CD4-positive, alpha-beta memory T cell (primary cell): ENCODE measurements around the gene HELZ. TPM values are rescaled to one million over a fixed set of nuclear protein-coding genes. Genes with fewer than 3 reads are reported as not detected.

Experiments
- CTCF ChIA-PET: fragments of 350-600 bp; sonication (Branson Sonifier 250); formaldehyde crosslinking; loops from one replicate; lab custom pipeline; 2021; ENCODE audit warnings: inconsistent platforms; ENCODE audit not compliant: partially characterized antibody; lab: Charles Lee
- POLR2A ChIA-PET: fragments of 350-600 bp; sonication (Branson Sonifier 250); formaldehyde crosslinking; loops from one replicate; lab custom pipeline; 2021; ENCODE audit not compliant: partially characterized antibody; lab: Charles Lee
- DNase-seq, 5 donors: peaks; one replicate each; pipeline versions ENCODE4 v3.0.0 to v3.0.0-alpha.2; 2020 to 2022; ENCODE audit warnings: mixed read lengths in 1 of 5
- H3K27ac ChIP-seq: one replicate; pipeline ENCODE4 v1.7.0; 2013; ENCODE audit warnings: low read depth, low read length
- H3K27me3 ChIP-seq: 2 replicates; pipeline ENCODE4 v1.7.0; 2013; ENCODE audit warnings: mild to moderate bottlenecking, low read length, moderate library complexity; ENCODE audit not compliant: insufficient read depth
- H3K36me3 ChIP-seq: 2 replicates; pipeline ENCODE4 v1.7.0; 2013; ENCODE audit warnings: mild to moderate bottlenecking, low read length, moderate library complexity; ENCODE audit not compliant: insufficient read depth
- H3K4me1 ChIP-seq: 2 replicates; pipeline ENCODE4 v1.7.0; 2013; ENCODE audit warnings: mild to moderate bottlenecking, low read length, moderate library complexity; ENCODE audit not compliant: insufficient read depth
- H3K4me3 ChIP-seq, 2 donors: one replicate each; pipeline ENCODE4 v1.7.0; 2013; ENCODE audit warnings: low read length in 2 of 2, mild to moderate bottlenecking in 1 of 2
- H3K9me3 ChIP-seq, 2 donors: one replicate each; pipeline ENCODE4 v1.7.0; 2013; ENCODE audit warnings: low read length in 2 of 2, control low read depth in 1 of 2; ENCODE audit not compliant: control insufficient read depth in 1 of 2
- H3K27ac Mint-ChIP-seq, 7 donors: one replicate each; pipeline ENCODE4 v1.8.0; 2020 to 2021; ENCODE audit warnings: mixed read lengths in 7 of 7, mild to moderate bottlenecking in 6 of 7, inconsistent platforms in 3 of 7, moderate library complexity in 3 of 7
- H3K27me3 Mint-ChIP-seq, 2 donors: one replicate each; pipeline ENCODE4 v1.8.0; 2020 to 2021; ENCODE audit warnings: mixed read lengths in 2 of 2
- H3K36me3 Mint-ChIP-seq, 2 donors: one replicate each; pipeline ENCODE4 v1.8.0; 2020 to 2021; ENCODE audit warnings: mixed read lengths in 2 of 2, inconsistent platforms in 1 of 2, mild to moderate bottlenecking in 1 of 2
- H3K4me1 Mint-ChIP-seq, 4 donors: one replicate each; pipeline ENCODE4 v1.8.0; 2020 to 2021; ENCODE audit warnings: mixed read lengths in 4 of 4, mild to moderate bottlenecking in 1 of 4
- H3K4me3 Mint-ChIP-seq, 8 donors: one replicate each; pipeline ENCODE4 v1.8.0; 2020 to 2021; ENCODE audit warnings: mixed read lengths in 8 of 8, mild to moderate bottlenecking in 7 of 8, moderate library complexity in 6 of 8, inconsistent platforms in 3 of 8
- H3K9me3 Mint-ChIP-seq, 8 donors: one replicate each; pipeline ENCODE4 v1.8.0; 2020 to 2021; ENCODE audit warnings: mixed read lengths in 8 of 8, mild to moderate bottlenecking in 5 of 8, inconsistent platforms in 3 of 8, moderate library complexity in 1 of 8
- intact Hi-C: fragments of 100-400 bp; cut with micrococcal nuclease; formaldehyde crosslinking; loops from one replicate; pipeline ENCODE4 v1.15.1; 2023
- polyA plus RNA-seq, 2 donors: library from polyadenylated mRNA; unstranded; fragments of 300-500 nt; fragmentation: Illumina TruSeq; gene quantifications; one replicate each; pipeline ENCODE4 v1.2.3, GENCODE V29; 2021
- total RNA-seq, 2 experiments: library from RNA; stranded (reverse); gene quantifications; one replicate each; pipeline ENCODE4 v1.2.3, GENCODE V29; 2021

HELZ gene
- total and polyA plus RNA-seq, 4 experiments from 2014 or later: 32.0 to 104 (median 86.4) TPM

GRCh38 chr17:67221062-67221998, 23.7 kb downstream of the HELZ start:
- intact Hi-C loops: loop anchor here (1.0 kb wide), 1 partner anchor 72 kb away; no protein-coding TSS in a partner anchor
- no peaks in the 10 kb centered on the region for H3K27me3 ChIP-seq
- H3K9me3 ChIP-seq: no peaks in the 10 kb centered on the region
- POLR2A ChIA-PET: interaction anchor here (0.6 to 2.2 kb wide), 6 partner anchors 16 to 496 kb away, joined by 3 to 12 read pairs (median 3); partner anchors contain the start of gene HELZ
- H3K27ac ChIP-seq: no peak overlapping the region
- no peak overlapping the region for H3K4me3 ChIP-seq
- CTCF ChIA-PET: interaction anchor here (0.7 to 6.3 kb wide), 17 partner anchors 9 to 1021 kb away, joined by 3 to 93 read pairs (median 4); partner anchors contain the start of gene HELZ
- peak overlapping the region in 1 of 8 donors; percentile 43 for H3K4me3 Mint-ChIP-seq
- H3K27me3 Mint-ChIP-seq: no peaks in the 10 kb centered on the region
- H3K4me1 Mint-ChIP-seq: peaks cover 37 to 60% (median 49%) of the 10 kb centered on the region in 4 donors
- peaks cover 18 to 37% of the 10 kb centered on the region in 2 donors for H3K36me3 Mint-ChIP-seq
- peak; percentile 33 to 58 (median 50) for DNase-seq
- peaks cover 21% of the 10 kb centered on the region for H3K36me3 ChIP-seq
- no peaks in the 10 kb centered on the region for H3K9me3 Mint-ChIP-seq
- H3K27ac Mint-ChIP-seq: peak overlapping the region in 4 of 7 donors; percentile 3 to 77 (median 50)
- H3K4me1 ChIP-seq: peaks cover 16% of the 10 kb centered on the region

- Histone ChIP-seq H3K4me1 (peaks cover 16% of the 10 kb centered on the region), H3K36me3 (peaks cover 39% of the 10 kb centered on the region), H3K27me3 (no peaks in the 10 kb centered on the region), H3K27ac (no peak overlapping the region), H3K4me3 (no peak overlapping the region), H3K9me3 (no peaks in the 10 kb centered on the region)
- CTCF ChIA-PET: interaction anchor here (2.0 to 6.3 kb wide), 2 partner anchors 70 to 74 kb away, joined by 4 to 93 read pairs; no protein-coding TSS in a partner anchor
- POLR2A ChIA-PET: no interaction called here
- peaks cover 25 to 40% (median 32%) of the 10 kb centered on the region in 4 donors for H3K4me1 Mint-ChIP-seq
- H3K36me3 Mint-ChIP-seq: peaks cover 11 to 38% of the 10 kb centered on the region in 2 donors
- H3K9me3 Mint-ChIP-seq: no peaks in the 10 kb centered on the region
- H3K4me3 Mint-ChIP-seq: no peak overlapping the region
- no peak for DNase-seq
- no peaks in the 10 kb centered on the region for H3K27me3 Mint-ChIP-seq
- H3K27ac Mint-ChIP-seq: peak overlapping the region in 2 of 7 donors; percentile 27 to 33
- intact Hi-C loops: no loop called here
These were observed 26.5 kb downstream of the HELZ start for GRCh38 chr17:67218385-67218950.

GRCh38 chr17:67217446-67217845, 27.6 kb downstream of the HELZ start:
- ChIA-PET POLR2A (no interaction called here), CTCF (no interaction called here)
- Histone ChIP-seq H3K27ac (no peak overlapping the region), H3K4me3 (no peak overlapping the region), H3K36me3 (peaks cover 39% of the 10 kb centered on the region), H3K27me3 (no peaks in the 10 kb centered on the region), H3K4me1 (peaks cover 12% of the 10 kb centered on the region), H3K9me3 (no peaks in the 10 kb centered on the region)
- intact Hi-C loops: no loop called here
- no peak overlapping the region for H3K4me3 Mint-ChIP-seq
- H3K9me3 Mint-ChIP-seq: no peaks in the 10 kb centered on the region
- no peaks in the 10 kb centered on the region for H3K27me3 Mint-ChIP-seq
- no peak overlapping the region for H3K27ac Mint-ChIP-seq
- no peak for DNase-seq
- H3K4me1 Mint-ChIP-seq: peaks cover 24 to 41% (median 31%) of the 10 kb centered on the region in 4 donors
- peaks cover 16 to 39% of the 10 kb centered on the region in 2 donors for H3K36me3 Mint-ChIP-seq

GRCh38 chr17:67216578-67217320, 28.2 kb downstream of the HELZ start:
- intact Hi-C loops: no loop called here
- Histone ChIP-seq H3K36me3 (peaks cover 39% of the 10 kb centered on the region), H3K4me3 (no peak overlapping the region), H3K27ac (no peak overlapping the region), H3K27me3 (no peaks in the 10 kb centered on the region), H3K4me1 (peaks cover 8% of the 10 kb centered on the region), H3K9me3 (no peaks in the 10 kb centered on the region)
- POLR2A ChIA-PET: no interaction called here
- Mint-ChIP-seq H3K4me3 (no peak overlapping the region), H3K9me3 (no peaks in the 10 kb centered on the region), H3K36me3 (peaks cover 18 to 39% of the 10 kb centered on the region in 2 donors), H3K27me3 (no peaks in the 10 kb centered on the region), H3K4me1 (peaks cover 21 to 38% (median 31%) of the 10 kb centered on the region in 4 donors), H3K27ac (no peak overlapping the region)
- CTCF ChIA-PET: interaction anchor here (2.0 kb wide), 1 partner anchor 76 kb away, joined by 7 read pairs; no protein-coding TSS in a partner anchor
- no peak for DNase-seq

GRCh38 chr17:67215991-67216421, 29.0 kb downstream of the HELZ start:
- H3K4me1 ChIP-seq: peaks cover under 1% of the 10 kb centered on the region
- no peak overlapping the region for H3K4me3 Mint-ChIP-seq
- POLR2A ChIA-PET: no interaction called here
- no peaks in the 10 kb centered on the region for H3K9me3 Mint-ChIP-seq
- H3K4me1 Mint-ChIP-seq: peaks cover 18 to 33% (median 29%) of the 10 kb centered on the region in 4 donors
- no peaks in the 10 kb centered on the region for H3K27me3 Mint-ChIP-seq
- CTCF ChIA-PET: interaction anchor here (1.2 to 2.0 kb wide), 2 partner anchors 75 to 77 kb away, joined by 4 to 7 read pairs; no protein-coding TSS in a partner anchor
- intact Hi-C loops: no loop called here
- H3K27ac Mint-ChIP-seq: no peak overlapping the region
- H3K36me3 ChIP-seq: peaks cover 39% of the 10 kb centered on the region
- peaks cover 20 to 39% of the 10 kb centered on the region in 2 donors for H3K36me3 Mint-ChIP-seq
- no peak overlapping the region for H3K27ac ChIP-seq
- DNase-seq: no peak
- H3K27me3 ChIP-seq: no peaks in the 10 kb centered on the region
- no peak overlapping the region for H3K4me3 ChIP-seq
- H3K9me3 ChIP-seq: no peaks in the 10 kb centered on the region

- Histone ChIP-seq H3K9me3 (no peaks in the 10 kb centered on the region), H3K27me3 (no peaks in the 10 kb centered on the region), H3K4me1 (peaks cover 6% of the 10 kb centered on the region), H3K36me3 (peaks cover 31% of the 10 kb centered on the region), H3K27ac (no peak overlapping the region), H3K4me3 (no peak overlapping the region)
- no peak for DNase-seq
- Mint-ChIP-seq H3K36me3 (peaks cover 19 to 38% of the 10 kb centered on the region in 2 donors), H3K27ac (peak overlapping the region in 3 of 7 donors; percentile 29 to 58 (median 37)), H3K4me1 (peaks cover 14 to 45% (median 35%) of the 10 kb centered on the region in 4 donors), H3K27me3 (no peaks in the 10 kb centered on the region), H3K4me3 (no peak overlapping the region), H3K9me3 (no peaks in the 10 kb centered on the region)
- intact Hi-C loops: no loop called here
- ChIA-PET CTCF (interaction anchor here (1.0 kb wide), 1 partner anchor 9 kb away, joined by 3 read pairs; no protein-coding TSS in a partner anchor), POLR2A (interaction anchor here (0.9 kb wide), 1 partner anchor 33 kb away, joined by 3 read pairs; the partner anchor contains the start of gene HELZ)
These were observed 32.1 kb downstream of the HELZ start for GRCh38 chr17:67212714-67213417.
